GM10847 (cell line): ENCODE results near the gene PDCD11.

Experiments used
- POLR2A ChIP-seq: IDR thresholded peaks from 2 replicates; pipeline ENCODE4 v1.6.1; 2011; ENCODE audit not compliant: insufficient read length; ENCODE audit errors: extremely low read depth

PDCD11 gene

DNA sequence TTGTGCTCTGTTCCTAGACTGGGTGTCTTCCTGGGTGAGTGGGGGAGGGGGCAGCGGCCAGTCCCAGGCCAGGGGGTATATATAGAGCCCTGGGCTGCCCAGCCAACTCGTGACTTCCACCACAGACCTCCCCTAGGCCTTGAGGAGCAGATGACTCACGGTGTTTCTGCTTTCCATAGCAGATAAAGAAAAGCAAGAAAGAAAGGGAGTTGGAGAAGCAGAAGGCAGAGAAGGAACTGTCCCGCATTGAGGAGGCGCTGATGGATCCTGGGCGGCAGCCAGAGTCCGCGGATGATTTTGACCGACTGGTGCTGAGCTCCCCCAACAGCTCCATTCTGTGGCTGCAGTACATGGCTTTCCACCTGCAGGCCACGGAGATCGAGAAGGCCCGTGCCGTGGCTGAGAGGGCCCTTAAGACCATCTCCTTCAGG, 45.6 kb downstream of the PDCD11 start:
- TF ChIP-seq POLR2A: no peak

DNA sequence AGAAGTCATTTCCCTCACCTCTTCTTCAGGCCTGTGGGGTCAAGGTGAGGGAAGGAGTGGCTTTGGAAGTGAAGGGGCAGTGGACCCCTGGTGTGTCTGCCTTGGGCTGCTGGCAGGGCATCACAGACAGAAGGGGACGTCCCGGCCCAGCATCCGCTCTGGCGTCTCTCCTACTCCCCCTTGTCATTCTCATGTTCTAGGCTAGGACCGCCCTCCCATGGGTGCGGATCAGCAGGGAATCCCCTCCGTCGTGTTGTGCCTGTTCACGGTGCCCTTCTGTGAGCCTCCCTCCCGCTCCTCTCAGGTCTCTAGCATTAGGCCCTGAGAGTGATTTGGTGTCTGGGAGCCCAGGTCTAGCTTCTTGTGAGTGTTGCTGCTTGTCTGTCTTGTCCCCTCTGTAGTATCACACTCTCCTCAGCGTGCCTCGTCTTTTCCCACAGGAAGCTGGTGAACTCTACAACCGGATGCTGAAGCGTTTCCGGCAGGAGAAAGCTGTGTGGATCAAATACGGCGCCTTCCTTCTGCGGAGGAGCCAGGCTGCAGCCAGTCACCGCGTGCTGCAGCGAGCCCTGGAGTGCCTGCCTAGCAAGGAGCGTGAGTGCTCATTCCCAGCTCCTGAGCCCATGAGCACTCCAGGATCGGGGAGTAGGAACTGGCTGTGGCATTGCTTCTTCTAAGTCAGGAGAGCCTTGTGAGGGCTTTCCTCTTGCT, 47.2 kb downstream of the PDCD11 start:
- no peak for TF ChIP-seq POLR2A

- no peak for TF ChIP-seq POLR2A
These were observed 48.1 kb downstream of the PDCD11 start for GRCh38 chr10:103444478-103444877.

DNA sequence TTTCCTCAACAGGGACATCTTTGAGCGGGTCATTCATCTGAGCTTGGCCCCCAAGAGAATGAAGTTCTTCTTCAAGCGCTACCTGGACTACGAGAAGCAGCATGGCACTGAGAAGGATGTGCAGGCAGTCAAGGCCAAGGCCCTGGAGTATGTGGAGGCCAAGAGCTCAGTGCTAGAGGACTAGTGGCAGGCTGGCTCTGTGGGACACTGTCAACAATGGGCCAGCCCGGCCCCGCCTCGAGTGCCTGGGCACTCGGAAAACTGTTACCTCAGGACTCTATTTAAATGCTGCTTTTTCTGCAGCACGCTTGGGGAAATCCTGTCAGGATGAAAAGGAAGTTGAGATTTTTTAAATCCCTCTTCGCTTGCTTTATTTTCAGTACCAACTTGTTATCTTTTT, 48.9 kb downstream of the PDCD11 start:
- no peak for TF ChIP-seq POLR2A

GRCh38 chr10:103445767-103446567, 49.5 kb downstream of the PDCD11 start:
- TF ChIP-seq POLR2A: no peak

- no peak for TF ChIP-seq POLR2A
These were observed 50.8 kb downstream of the PDCD11 start for GRCh38 chr10:103447187-103447586.

- no peak for TF ChIP-seq POLR2A
These were observed 52.3 kb downstream of the PDCD11 start for GRCh38 chr10:103448746-103449145.

- no peak for TF ChIP-seq POLR2A
These were observed 53.0 kb downstream of the PDCD11 start for GRCh38 chr10:103449208-103450144.

DNA sequence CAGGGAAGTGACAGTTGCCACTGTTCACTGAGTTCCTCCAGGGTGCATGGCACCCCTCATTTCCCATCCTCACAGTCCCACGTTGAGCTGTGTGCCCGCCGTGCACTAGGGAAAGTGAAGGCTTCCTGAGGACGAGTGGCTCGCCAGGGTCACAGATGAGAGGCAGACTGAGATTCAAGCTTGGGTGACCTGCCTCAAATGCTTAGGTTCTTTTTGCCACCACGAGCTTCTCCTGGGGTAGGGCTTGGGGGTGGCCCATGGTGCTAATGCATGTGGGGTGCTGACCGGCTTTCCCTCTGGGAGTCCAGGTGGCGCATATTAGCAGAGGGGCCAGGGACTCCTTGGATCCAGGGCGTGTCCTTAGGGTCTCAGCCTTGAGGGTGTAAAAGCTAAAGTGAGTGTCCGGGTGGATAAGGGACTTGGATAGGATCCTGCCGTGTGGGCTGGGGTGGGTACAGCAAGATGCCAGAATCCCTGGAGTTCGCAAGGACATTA, 53.8 kb downstream of the PDCD11 start:
- TF ChIP-seq POLR2A: no peak

- TF ChIP-seq POLR2A: peak; percentile 29
These were observed 54.8 kb downstream of the PDCD11 start for GRCh38 chr10:103451091-103451813.

DNA sequence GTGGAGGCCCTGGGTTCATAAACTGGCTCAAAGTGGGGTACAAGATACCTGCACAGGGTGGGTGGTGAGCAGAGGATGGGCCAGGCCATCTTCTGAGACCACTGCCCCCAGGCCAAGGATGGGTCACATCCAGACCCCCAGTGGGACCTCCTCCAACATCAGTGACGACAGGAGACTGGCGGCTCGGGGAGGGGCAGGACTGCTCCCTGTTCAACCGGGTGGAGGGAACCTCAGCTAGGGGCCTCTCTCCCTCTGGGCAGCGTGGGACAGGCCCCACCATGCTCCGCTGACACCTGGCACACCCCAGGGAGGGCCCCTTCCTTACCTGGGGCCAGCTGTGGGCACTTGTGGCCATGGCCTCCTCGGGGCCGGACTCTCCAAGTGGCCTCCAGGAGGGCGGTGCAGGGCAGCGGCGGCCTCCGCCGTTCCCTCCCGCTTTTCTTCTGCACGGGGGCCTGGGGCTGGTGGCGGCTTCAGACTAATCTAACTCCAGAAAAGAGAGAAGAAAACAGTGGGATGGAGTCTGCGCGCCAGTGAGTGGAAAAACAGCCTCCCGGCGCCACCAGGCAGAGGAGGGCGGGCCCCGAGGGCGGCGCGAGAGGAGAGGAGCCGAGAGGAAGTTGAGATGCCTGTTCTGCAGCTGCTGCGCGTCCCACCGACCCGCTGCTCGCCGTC, 55.5 kb downstream of the PDCD11 start, which contains the start of gene CALHM2:
TSS of gene CALHM2 (minus strand) at position 540 of the 675 bp plus-strand sequence. CDS start 2,429 bp downstream, outside the sequence.
- peak; percentile 54 for TF ChIP-seq POLR2A

DNA sequence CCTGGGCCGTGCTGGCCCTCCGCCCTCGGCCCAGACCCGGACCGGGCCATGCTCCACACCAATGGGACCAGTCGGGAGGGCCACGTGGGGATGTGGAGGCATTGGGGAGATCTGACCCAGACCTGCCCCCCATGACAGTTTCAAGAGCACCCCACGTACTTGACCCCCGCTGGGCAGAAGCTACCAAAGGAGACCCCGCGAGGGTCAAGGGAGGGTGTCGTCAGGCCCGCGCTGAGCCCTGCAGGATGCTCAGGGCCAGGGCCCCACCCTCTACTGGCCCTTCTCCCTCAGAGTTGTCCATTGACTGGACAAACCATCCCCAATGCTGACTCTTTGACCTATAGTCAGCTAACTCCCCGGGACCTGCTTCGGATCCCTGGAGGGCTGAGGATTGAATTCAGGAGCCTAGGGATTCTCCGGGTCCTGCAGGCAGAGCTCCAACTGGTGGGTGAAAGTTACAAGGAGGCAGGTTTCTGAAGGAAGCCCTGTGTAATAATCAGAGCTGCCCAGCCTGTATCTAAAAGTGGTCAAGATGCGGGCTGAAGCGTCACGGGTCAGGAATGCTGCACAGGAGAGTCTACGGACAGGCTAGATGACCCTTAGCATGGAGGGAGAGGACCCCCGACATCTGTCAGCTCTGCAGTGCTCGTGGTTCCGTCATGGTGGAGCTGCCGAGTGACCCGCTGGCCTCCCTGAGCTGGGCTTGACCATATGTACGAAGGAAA, 56.2 kb downstream of the PDCD11 start:
- no peak for TF ChIP-seq POLR2A

- no peak for TF ChIP-seq POLR2A
These were observed 57.6 kb downstream of the PDCD11 start for GRCh38 chr10:103454026-103454425.

GRCh38 chr10:103455235-103455634, 58.8 kb downstream of the PDCD11 start:
- no peak for TF ChIP-seq POLR2A
